ENCODE data around the gene SCLT1.

DNA sequence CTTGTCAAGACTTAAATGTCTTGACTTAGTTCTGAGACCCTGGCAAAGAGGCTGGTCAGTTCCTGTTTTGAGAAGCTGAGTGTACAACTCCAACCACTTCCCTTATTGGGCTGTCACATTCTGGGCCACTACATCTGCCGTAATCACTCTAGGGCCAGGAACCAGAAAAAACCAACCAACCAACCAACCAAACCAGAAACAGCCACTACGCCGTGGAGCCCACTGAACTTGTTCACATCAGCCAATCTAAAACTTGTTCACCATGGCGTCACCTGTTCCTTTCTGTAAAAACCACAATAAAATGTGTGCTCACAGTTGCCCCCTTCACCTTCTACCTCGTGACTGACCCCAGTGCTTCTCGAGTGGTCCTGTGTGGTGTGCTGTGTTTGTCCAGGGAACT is 176.5 kb downstream of the SCLT1 start:
- TF ChIP-seq, protein P1, sequence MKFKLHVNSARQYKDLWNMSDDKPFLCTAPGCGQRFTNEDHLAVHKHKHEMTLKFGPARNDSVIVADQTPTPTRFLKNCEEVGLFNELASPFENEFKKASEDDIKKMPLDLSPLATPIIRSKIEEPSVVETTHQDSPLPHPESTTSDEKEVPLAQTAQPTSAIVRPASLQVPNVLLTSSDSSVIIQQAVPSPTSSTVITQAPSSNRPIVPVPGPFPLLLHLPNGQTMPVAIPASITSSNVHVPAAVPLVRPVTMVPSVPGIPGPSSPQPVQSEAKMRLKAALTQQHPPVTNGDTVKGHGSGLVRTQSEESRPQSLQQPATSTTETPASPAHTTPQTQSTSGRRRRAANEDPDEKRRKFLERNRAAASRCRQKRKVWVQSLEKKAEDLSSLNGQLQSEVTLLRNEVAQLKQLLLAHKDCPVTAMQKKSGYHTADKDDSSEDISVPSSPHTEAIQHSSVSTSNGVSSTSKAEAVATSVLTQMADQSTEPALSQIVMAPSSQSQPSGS (CRISPR knock-in tag; IDR thresholded peaks at IDR 0.05; ENCODE audit: borderline replicate concordance, low read depth), result no peak
- no peak for TF ChIP-seq STAT6 (CRISPR knock-in tag; conservative IDR thresholded peaks at IDR 0.05; ENCODE audit: low read depth)
- no peak for TF ChIP-seq CTCF (IDR thresholded peaks at IDR 0.05)
- TF ChIP-seq, protein P2, sequence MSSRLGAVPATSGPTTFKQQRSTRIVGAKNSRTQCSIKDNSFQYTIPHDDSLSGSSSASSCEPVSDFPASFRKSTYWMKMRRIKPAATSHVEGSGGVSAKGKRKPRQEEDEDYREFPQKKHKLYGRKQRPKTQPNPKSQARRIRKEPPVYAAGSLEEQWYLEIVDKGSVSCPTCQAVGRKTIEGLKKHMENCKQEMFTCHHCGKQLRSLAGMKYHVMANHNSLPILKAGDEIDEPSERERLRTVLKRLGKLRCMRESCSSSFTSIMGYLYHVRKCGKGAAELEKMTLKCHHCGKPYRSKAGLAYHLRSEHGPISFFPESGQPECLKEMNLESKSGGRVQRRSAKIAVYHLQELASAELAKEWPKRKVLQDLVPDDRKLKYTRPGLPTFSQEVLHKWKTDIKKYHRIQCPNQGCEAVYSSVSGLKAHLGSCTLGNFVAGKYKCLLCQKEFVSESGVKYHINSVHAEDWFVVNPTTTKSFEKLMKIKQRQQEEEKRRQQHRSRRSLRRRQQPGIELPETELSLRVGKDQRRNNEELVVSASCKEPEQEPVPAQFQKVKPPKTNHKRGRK (CRISPR knock-in tag; IDR thresholded peaks at IDR 0.05; ENCODE audit: borderline replicate concordance), result no peak
- no peak for TF ChIP-seq NFYB (CRISPR knock-in tag; conservative IDR thresholded peaks at IDR 0.05; ENCODE audit: low read depth)
- no peak for TF ChIP-seq FOXJ3 (CRISPR knock-in tag; IDR thresholded peaks at IDR 0.05; ENCODE audit: borderline replicate concordance)
- TF ChIP-seq GABPB1 (CRISPR knock-in tag; IDR thresholded peaks at IDR 0.05), result no peak
- TF ChIP-seq, protein P3, sequence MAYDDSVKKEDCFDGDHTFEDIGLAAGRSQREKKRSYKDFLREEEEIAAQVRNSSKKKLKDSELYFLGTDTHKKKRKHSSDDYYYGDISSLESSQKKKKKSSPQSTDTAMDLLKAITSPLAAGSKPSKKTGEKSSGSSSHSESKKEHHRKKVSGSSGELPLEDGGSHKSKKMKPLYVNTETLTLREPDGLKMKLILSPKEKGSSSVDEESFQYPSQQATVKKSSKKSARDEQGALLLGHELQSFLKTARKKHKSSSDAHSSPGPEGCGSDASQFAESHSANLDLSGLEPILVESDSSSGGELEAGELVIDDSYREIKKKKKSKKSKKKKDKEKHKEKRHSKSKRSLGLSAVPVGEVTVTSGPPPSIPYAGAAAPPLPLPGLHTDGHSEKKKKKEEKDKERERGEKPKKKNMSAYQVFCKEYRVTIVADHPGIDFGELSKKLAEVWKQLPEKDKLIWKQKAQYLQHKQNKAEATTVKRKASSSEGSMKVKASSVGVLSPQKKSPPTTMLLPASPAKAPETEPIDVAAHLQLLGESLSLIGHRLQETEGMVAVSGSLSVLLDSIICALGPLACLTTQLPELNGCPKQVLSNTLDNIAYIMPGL (CRISPR knock-in tag; IDR thresholded peaks at IDR 0.05), result no peak
- TF ChIP-seq TCF7 (CRISPR knock-in tag; IDR thresholded peaks at IDR 0.05; ENCODE audit: low read depth), result no peak
- no peak for TF ChIP-seq ELF4 (CRISPR knock-in tag; IDR thresholded peaks at IDR 0.05; ENCODE audit: low read depth)
- TF ChIP-seq ZNF263 (CRISPR knock-in tag; IDR thresholded peaks at IDR 0.05; ENCODE audit: low read depth), result no peak

Data from WTC11 (cell line).